Esophagus squamous epithelium (tissue), 4 donors: ENCODE results near the gene OOEP.

Source experiments
- POLR2A ChIP-seq, 4 donors: fragments of 450-650 bp; IDR thresholded peaks; one replicate each; pipeline ENCODE4 v1.6.1; 2017; ENCODE audit warnings: antibody characterized with exemption in 4 of 4, mild to moderate bottlenecking in 4 of 4, moderate library complexity in 3 of 4
- TF ChIP-seq, protein P1 (sequence below), 6 experiments: fragments of 450-650 bp in 4 of 6; fragments of 200-600 bp in 2 of 6; sonication (generic) in 2 of 6; IDR thresholded peaks; one replicate each; pipeline ENCODE4 v1.5.1; 2016 to 2019; ENCODE audit warnings: antibody characterized with exemption in 6 of 6, mild to moderate bottlenecking in 4 of 6, moderate library complexity in 4 of 6

DNA sequence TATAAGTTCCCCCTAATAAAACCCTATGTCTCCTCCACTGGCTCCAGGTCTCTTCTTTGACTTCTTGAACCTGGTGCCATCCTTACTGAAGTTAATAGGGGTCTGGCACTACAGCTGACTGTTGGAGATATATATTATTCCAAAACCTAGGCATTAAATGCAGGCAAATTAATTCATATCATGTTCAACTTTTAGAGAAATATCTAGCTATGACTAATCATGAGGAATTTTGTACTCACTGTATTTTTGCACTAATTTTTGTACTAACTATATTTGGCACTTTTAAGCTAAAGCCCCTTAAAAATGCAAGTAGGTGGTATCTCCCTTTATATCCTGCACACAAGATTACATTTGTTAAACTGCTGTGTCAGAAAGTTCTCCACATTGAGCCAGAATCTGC lies 26.5 kb downstream of the OOEP start:
- TF ChIP-seq, protein P1, sequence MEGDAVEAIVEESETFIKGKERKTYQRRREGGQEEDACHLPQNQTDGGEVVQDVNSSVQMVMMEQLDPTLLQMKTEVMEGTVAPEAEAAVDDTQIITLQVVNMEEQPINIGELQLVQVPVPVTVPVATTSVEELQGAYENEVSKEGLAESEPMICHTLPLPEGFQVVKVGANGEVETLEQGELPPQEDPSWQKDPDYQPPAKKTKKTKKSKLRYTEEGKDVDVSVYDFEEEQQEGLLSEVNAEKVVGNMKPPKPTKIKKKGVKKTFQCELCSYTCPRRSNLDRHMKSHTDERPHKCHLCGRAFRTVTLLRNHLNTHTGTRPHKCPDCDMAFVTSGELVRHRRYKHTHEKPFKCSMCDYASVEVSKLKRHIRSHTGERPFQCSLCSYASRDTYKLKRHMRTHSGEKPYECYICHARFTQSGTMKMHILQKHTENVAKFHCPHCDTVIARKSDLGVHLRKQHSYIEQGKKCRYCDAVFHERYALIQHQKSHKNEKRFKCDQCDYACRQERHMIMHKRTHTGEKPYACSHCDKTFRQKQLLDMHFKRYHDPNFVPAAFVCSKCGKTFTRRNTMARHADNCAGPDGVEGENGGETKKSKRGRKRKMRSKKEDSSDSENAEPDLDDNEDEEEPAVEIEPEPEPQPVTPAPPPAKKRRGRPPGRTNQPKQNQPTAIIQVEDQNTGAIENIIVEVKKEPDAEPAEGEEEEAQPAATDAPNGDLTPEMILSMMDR (IDR thresholded peaks at IDR 0.05), result no peak
- TF ChIP-seq POLR2A (IDR thresholded peaks at IDR 0.05), result no peak
